GM19043 (cell line): ENCODE results near the gene FAM217B.

Experiments used
- ATAC-seq: cut with Tn5 transposase; IDR thresholded peaks from one replicate; pipeline ENCODE4 v1.9.1; 2021; ENCODE audit warnings: low read depth; ENCODE audit not compliant: unreplicated experiment

Gene FAM217B

GRCh38 chr20:59966428-59966827 lies 26.2 kb downstream of the FAM217B start:
- ATAC-seq, result no peak

DNA sequence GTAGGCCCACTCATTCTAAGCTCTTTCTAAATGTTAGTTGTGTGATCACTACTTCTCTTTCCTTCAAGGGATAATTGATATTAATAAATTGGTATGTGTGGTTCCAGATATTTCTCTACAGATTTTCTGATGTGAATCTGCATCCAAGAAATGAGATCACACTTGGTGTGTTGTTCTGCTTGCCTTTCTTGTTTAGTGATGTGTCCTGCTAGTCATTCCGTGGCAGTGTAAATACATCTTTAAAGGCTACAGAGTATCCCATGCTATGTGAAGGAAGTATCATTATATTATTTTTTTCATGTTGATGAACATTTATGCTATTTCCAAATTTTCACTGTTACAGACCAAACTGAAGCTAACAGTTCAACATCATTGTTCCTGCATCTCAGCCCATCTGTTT lies 31.2 kb downstream of the FAM217B start:
- ATAC-seq, result no peak

- no peak for ATAC-seq
Observed at GRCh38 chr20:59972037-59972801, 32.0 kb downstream of the FAM217B start.

DNA sequence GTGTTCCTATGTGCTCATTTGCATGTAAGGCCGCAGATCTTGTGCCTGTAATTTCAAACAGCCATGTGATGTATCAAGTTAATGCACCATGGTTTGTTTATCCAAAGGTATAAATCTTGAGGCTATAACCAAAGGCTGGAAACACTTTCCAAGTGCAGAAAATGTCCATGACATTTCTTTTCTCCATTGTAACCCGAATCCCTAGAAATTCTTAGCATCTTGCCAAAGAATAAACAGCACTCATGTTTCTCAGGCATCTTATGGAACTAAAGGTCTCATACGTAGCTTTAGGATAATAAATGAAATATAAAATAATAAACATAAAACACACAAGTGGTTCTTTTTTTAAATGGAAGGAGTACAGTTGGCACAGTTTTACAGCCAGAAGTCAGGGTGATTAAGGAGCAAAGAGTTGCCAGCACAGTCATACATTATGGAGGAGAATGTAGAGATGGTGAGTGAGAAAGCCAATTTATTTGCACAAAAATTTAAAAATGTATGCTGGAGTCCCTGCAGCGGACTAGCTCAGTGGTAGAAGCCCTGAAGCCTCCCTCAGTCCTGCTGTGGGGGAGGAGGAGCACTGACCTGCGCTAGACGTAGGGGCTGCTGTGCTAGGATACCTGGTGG lies 36.1 kb downstream of the FAM217B start:
- no peak for ATAC-seq

DNA sequence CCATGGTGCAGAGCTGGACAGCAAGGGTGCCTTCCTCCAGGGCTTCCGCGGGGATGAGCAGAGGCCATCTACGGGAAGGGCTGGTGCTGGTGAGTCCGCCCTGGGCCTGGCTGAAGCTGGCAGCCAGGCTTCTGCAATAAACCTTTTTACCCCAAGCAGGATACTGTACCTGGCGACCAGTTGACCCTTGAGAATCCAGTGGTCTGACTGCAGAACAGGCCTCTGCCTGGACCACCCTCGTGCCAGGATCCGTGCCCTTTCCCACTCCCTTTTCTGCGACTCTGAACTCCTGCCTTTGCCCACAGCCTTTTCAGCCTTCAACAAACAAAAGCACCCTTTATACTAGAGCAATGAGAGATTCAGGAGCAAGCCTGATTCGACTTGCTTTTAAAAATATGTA lies 36.9 kb downstream of the FAM217B start:
- no peak for ATAC-seq

- ATAC-seq, result no peak
Observed at GRCh38 chr20:59983076-59983475, 42.9 kb downstream of the FAM217B start.

DNA sequence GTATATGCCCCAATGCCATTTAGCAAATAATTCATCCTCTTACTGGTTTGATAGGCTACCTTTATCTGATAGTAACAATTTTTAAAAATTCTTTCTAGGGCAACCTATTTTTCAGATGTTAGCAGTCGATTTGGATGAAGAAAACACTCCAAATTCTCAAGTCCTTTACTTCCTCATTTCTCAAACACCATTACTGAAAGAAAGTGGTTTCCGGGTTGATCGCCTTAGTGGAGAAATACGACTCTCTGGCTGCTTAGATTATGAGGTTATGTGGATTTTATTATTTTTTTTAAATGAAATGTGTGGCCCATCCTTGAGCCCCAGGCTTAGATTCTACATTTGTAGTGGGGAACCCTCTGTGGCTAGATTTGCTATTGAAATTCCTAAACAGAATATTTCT lies 44.4 kb downstream of the FAM217B start:
- no peak for ATAC-seq

GRCh38 chr20:59985164-59985563 lies 45.0 kb downstream of the FAM217B start:
- no peak for ATAC-seq

DNA sequence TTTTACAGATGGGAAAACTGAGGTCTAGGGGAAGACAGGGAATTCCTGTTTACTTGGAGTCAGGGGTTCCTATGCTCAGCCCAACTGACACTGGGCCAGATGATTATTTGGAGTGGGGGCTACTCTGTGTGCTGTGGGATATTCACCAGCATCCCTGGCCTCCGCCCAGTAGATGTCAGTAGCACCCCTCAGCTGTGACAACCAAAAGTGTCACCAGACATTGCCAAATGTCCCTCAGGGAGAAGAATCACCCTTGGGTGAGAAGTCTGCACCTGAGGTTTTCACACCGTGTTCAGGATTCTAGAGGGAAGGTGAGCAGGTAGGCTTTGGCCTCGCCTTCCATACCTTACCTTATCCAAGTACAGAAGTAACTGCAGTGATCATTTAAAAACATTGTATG lies 45.7 kb downstream of the FAM217B start:
- ATAC-seq, result no peak

DNA sequence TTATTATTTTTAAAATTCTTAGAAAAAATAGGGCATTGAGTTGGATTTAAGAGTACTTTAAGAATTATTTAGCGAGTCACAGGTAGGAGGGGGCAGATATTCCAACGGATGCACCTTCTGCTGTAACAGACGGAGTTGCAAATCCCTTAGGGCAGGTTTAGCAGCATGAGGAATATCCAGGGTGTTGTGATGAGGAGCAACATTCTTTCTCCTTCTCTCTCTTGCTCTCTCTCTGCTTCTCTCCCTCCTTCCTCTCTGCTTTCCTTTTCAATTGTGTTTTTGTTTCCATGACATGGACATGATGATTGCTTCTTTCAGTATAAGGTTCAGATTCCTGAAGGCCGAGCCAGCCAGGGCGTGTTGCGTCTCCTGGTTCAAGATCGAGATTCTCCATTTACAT lies 46.9 kb downstream of the FAM217B start:
- ATAC-seq, result no peak

DNA sequence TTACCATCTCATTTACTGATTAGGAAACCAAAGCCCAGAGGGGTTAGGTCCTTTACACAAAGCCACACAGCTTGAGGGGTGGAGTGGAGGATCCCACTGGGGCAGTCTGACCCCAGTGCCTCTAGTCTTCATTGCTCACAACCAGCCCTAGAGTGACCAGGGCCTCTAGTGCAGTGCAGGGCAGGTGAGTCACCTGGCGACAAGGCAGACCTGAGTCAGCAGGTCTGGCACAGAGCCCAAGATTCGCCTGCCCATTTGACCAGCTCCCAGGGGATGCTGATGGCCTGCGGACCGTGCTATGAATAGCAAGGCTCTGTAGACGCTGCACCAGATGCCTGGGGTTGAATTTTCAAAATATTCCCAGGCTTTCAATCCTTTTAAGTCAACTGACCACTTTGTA lies 48.0 kb downstream of the FAM217B start:
- ATAC-seq, result no peak

GRCh38 chr20:59992526-59993084 lies 52.4 kb downstream of the FAM217B start:
- no peak for ATAC-seq

- ATAC-seq, result no peak
Observed at GRCh38 chr20:59993736-59994430, 53.7 kb downstream of the FAM217B start.

- ATAC-seq, result no peak
Observed at GRCh38 chr20:59994697-59995122, 54.5 kb downstream of the FAM217B start.

DNA sequence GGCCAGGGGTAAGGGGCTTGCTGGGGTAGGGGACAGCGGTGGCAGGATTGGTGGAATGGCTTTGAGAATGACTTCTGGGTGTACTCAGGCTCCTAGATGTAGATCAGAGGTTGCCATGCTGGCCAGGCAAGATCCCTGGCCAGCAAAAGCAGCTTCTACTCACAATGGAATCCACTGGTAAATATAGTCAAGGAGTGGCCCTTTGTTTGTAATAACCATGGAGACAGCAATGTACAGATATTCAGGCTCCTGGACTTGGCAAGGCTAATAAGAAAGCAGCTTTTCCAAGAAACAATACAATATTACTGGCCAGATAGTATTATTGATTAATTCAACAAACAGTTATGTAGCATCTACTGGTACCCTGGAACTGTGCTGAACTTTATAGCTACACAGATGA lies 55.9 kb downstream of the FAM217B start:
- no peak for ATAC-seq

DNA sequence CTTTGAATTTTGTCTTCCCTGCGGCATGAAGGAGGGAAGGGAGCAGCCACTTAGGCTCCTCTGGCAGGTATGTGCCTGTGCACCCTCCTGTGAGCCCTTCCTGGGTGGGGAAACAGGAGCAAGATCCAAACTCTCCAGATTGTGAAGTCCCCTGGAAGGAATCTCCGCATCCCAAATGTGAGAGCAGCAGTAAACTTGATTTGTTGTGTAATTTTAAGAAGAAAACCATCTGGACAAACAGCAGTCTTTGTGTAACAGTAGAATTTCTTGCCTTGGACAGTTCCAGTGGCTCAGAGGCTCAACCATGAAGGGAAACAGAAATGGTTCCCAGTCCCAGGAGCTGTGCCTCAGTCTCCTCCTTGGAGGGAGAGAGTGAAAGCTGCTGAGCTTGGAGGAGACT lies 57.7 kb downstream of the FAM217B start:
- no peak for ATAC-seq
